ENCODE measurements around the gene APMAP.

DNA sequence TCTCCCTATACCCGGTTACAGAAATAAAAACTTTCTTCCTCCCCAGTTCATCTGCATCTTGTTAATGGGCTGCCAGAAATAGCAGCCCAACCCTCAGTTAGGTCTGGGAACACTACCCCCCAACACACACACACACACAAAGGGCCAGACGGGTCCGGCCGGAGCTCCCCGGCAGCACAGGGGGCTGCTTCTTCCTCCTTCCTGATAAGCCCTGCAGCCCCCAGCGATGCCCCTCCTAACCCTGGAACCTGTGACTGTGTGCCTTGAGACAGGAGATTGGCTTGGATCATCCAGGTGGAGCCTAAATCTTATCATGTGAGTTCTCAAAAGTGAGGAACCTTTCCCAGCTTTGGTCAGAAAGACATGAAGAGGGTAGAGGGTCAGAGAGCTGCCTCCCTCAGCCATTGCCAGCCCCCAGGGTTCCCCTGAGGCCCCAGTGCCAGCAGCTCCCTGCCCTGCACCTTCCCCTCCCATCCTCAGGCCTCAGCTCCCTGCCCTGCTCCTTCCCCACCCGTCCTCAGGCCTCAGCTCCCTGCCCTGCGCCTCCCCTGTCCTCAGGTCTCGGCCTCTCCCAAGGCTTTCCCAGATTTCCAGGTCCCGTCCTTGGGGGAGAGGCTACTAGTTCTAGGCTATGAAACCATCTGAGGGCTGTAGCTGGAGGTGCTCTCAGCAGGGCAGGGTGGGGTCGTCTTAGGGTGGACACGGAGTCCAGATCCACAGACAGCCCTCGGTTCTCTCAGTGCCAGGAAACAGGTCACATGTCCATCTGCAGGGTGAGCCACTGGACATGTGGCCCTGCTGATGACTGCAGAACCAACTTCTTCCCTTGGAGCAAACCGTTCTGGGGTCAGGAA is 77.9 kb downstream of the APMAP start:
- TF ChIP-seq, protein P1, sequence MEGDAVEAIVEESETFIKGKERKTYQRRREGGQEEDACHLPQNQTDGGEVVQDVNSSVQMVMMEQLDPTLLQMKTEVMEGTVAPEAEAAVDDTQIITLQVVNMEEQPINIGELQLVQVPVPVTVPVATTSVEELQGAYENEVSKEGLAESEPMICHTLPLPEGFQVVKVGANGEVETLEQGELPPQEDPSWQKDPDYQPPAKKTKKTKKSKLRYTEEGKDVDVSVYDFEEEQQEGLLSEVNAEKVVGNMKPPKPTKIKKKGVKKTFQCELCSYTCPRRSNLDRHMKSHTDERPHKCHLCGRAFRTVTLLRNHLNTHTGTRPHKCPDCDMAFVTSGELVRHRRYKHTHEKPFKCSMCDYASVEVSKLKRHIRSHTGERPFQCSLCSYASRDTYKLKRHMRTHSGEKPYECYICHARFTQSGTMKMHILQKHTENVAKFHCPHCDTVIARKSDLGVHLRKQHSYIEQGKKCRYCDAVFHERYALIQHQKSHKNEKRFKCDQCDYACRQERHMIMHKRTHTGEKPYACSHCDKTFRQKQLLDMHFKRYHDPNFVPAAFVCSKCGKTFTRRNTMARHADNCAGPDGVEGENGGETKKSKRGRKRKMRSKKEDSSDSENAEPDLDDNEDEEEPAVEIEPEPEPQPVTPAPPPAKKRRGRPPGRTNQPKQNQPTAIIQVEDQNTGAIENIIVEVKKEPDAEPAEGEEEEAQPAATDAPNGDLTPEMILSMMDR (conservative IDR thresholded peaks at IDR 0.05; ENCODE audit: low read length): no peak
- TF ChIP-seq EZH2phosphoT487 (IDR thresholded peaks at IDR 0.05; ENCODE audit: borderline replicate concordance, low read depth, low read length): no peak
